Iris pigment epithelial cell (primary cell): ENCODE measurements around the gene SLC17A7.

ENCODE experiments used
- DNase-seq: peaks from one replicate; pipeline ENCODE4 v3.0.0-alpha.2; 2011; ENCODE audit warnings: low read depth

Gene SLC17A7

GRCh38 chr19:49427855-49428546 is 13.3 kb downstream of the SLC17A7 start:
- no peak for DNase-seq

GRCh38 chr19:49427339-49427738 is 14.0 kb downstream of the SLC17A7 start:
- no peak for DNase-seq

- no peak for DNase-seq
These were observed 15.3 kb downstream of the SLC17A7 start for GRCh38 chr19:49425922-49426592.

DNA sequence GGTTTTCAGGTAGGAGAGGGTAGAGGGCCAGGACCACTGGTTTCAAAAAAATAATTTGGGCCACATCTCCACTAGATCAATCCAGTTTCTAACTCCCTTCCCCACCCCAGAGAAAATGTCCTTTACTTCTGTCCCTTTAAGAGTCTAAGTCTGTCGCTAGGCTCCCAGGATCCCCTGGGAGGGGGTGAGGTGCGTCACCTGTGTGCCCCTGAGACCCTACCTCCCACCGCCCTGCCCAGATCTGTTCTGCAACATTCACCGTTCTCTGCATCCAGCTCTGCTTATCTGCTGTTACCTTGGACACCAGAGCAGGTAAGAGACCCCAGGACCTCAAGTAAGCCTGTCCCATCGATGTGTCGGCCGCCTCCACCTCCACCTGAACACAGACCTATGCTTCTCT is 16.1 kb downstream of the SLC17A7 start, which contains the start of gene GFY:
Gene GFY (plus strand): TSS at position 211 of the 400 bp plus-strand sequence. CDS start 1,043 bp downstream, outside the sequence.
- DNase-seq, result no peak

DNA sequence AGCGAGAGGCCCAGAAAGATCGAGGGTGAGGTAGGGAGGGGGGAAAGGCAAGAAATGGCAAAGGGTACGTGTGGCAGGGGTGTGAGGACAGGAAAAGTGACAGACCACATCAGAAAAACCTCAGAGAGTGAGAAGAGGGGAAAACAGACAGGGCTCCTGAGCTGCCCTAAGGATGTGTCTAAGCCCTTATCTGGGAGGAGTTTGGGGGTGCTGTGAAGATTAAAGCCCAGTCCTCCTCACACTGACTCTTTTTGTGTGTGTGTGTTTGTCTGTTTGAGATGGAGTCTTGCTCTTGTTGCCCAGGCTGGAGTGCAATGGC is 17.4 kb downstream of the SLC17A7 start:
- no peak for DNase-seq

- no peak for DNase-seq
These were observed 18.0 kb downstream of the SLC17A7 start, which contains the start of gene PTH2 for GRCh38 chr19:49423071-49423984. Gene PTH2, minus strand, starts transcription at chr19:49423441. Its CDS starts 102 bp downstream, at chr19:49423339.

GRCh38 chr19:49422407-49423070 is 18.8 kb downstream of the SLC17A7 start:
- DNase-seq, result peak; percentile 36

GRCh38 chr19:49421878-49422202 is 19.5 kb downstream of the SLC17A7 start:
- DNase-seq, result no peak

DNA sequence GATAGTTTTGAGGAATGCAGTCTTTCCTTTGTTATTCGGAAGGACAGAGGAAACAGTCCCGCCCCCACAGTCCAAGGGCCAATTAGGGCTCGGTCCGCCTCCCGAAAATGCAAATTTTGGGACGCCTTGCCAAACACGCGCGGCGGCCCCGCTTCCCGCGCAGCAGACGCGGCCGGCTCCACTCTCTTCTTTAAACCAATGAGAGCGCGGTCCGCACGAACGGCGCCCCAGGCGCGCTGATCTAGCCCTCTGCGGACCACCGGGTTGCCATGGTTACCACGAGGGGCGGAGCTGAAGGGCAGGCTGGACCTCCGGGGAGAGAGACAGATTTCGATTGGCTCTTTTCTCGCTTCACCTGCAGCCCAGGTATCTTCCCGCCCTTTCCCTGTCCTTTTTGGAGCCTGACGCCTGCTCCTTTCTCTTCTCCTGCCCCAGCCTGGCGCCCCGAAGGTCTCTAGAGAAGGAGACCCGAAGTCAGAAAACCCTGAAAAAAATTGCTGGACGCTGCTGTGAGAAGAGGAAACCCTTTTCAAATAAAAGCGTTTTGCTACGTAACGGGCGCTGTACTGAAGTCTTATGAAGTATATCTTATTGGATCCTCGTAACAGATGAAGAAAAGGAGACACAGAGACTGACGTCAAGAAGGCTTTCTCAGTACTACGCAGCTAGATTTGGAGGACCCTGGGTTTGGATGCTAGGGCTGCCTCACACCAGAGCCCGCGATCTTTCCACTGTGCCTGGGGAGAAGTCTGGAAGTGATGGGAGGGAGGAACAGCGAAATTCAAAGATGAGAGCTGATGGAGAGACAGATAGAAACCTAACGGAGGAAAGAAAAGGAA is 20.1 kb downstream of the SLC17A7 start:
- DNase-seq, result peak; percentile 43

DNA sequence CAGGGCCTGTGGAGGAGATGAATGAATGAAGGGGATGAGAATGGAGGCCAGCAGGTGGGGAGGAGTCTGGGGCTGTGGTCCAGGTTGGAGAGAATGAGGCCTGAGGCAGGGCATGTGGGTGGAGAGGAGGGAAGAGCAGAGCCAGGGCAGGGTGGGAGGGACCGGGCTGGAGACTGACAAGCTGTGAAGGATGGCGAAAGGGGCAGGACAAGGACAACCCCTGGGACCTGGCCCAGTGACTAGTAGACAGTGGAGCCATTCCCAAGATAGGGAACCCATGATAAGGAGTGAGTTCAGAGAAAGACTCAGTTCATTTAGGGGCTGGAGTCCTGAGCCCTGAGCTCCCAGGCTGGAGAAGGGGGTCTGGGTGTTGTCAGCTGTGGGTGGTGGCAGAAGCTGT is 21.1 kb downstream of the SLC17A7 start:
- no peak for DNase-seq

- DNase-seq, result no peak
These were observed 22.2 kb downstream of the SLC17A7 start for GRCh38 chr19:49419173-49419572.

DNA sequence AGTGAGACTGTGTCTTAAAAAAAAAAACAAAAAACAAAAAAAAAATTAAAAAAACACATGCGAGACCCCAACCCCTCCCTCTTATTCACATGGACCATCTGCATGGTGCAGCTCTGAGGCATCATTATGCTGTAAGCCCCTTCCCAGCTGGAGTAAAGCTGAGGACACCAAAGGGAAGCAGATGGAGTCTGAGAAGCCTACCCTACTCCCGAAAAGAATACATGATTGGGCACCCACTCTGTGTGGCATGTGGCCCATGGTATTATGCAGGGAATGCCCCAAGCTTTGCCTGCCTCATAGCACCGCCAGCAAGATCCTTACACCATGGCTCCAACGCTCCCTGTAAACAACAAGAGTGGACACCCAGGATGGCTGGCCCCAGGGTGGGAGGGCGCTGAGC is 22.8 kb downstream of the SLC17A7 start:
- DNase-seq, result no peak

DNA sequence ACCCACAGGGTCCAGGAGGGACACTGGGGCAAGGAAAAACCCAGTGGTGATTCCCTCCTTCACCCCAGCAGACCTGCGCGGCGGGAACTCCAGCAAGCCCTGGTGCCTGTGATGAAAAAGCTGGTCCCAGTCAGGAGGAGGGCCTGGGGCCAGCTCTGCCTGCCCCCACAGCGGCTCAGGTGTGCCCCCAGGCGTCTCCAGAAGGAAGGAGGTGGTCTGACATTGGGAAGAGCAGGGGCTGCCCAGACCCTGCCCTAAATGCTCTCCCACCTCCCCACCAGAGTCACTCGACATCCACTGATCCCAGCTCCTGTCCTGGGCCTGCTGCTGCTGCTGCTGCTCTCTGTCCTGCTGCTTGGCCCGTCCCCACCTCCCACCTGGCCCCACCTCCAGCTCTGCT is 24.2 kb downstream of the SLC17A7 start:
- no peak for DNase-seq

DNA sequence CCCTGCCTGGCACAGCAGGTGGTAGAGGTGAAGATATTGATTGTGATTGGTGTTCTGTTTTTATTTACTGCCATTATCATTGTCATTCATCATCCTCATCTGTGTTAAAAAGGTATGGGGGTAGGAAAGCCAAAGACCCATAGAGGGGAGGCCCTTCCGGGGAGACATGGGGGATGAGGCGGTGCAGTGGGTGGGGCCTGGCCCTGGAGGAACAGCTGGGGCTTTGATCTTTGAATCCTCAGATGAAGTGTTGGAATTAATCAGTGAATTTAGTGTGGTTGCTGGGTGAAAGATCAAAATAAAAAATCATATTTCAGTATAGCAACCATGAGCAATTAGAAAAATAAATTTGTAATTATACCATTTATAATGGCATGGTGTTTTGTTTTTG is 25.5 kb downstream of the SLC17A7 start:
- DNase-seq, result no peak

- DNase-seq, result no peak
These were observed 26.1 kb downstream of the SLC17A7 start for GRCh38 chr19:49415102-49415809.

- no peak for DNase-seq
These were observed 27.1 kb downstream of the SLC17A7 start for GRCh38 chr19:49414256-49414655.

- no peak for DNase-seq
These were observed 28.0 kb downstream of the SLC17A7 start for GRCh38 chr19:49413348-49413747.

DNA sequence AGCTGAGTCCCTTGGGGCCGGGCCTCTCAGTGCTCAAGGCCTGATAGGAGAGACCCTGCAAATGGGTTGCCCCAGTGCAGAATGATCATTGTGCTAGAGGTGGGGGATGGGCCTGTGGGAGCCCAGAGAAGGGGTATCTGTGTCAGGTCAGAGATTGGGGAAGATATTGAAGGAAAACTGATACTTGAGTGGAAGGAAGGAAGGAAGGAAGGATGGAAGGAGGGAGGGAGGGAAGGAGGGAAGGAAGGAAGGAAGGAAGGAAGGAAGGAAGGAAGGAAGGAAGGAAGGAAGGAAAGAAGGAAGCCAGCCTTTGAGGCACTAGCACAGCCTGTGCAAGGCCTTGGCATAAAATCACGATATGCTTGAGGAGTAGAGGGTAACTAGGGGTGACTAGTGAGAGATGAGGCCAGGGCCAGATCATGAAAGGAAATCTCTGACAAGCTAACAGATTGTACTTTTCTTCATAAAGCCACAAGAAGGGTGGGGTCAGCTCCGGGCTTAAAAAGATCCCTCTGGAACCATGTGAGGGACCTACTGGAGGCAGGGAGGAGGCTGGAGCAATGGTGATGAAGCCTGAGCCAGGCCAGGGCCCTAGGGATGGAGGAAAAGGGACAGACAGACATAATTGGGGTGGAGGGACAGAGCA is 29.5 kb downstream of the SLC17A7 start:
- DNase-seq, result no peak

GRCh38 chr19:49409441-49410029 is 31.8 kb downstream of the SLC17A7 start:
- no peak for DNase-seq
